PC-3 (cell line): Measurements from ENCODE around the gene VPS37B.

ENCODE experiments used
- EZH2 ChIP-seq: fragments of 300-600 bp; sonication (generic); IDR thresholded peaks from one replicate; pipeline ENCODE4 v1.6.1; 2017; ENCODE audit warnings: antibody characterized with exemption, mild to moderate bottlenecking, low read length; ENCODE audit not compliant: unreplicated experiment
- EZH2phosphoT487 ChIP-seq: fragments of 300-600 bp; sonication (generic); IDR thresholded peaks from 2 replicates; pipeline ENCODE4 v1.6.1; 2018; ENCODE audit warnings: mild to moderate bottlenecking, antibody characterized with exemption, low read length, borderline replicate concordance
- TF ChIP-seq, protein P1 (sequence below): fragments of 300-600 bp; sonication (generic); conservative IDR thresholded peaks from 2 replicates; pipeline ENCODE4 v1.5.1; 2017; ENCODE audit warnings: antibody characterized with exemption, low read depth, mild to moderate bottlenecking, low read length

DNA sequence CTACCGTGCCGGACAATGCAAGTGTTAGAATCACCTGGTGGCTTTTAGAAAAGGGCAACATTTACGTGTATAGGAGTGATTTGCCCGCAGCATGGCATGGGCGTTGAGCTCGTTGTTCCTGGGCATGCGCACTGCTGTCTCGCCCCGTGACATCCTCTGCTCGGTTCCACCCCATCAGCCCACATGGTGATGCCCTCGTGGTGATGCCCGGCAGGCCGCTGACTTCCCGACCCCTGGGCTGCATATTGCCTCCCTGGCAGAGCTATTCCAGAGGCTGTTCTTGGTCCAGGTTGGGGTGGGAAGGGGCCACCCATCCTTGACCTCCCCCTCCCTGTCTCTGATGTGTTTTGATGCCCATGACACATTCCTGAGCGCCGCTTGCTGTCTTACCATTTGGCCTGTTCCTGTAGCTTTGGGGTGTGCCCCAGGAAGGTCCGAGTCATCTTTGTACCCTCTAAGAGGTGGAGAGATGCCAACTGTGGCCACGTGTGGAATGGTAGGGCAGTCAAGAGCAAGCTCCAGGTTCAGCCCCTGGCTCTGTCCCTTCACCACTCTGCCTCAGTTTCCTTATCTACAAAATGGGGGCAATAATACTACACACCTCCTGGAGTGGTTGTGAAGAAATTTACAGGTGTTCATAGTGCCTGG, 55.9 kb downstream of the VPS37B start:
- no peak for TF ChIP-seq EZH2
- TF ChIP-seq, protein P1, sequence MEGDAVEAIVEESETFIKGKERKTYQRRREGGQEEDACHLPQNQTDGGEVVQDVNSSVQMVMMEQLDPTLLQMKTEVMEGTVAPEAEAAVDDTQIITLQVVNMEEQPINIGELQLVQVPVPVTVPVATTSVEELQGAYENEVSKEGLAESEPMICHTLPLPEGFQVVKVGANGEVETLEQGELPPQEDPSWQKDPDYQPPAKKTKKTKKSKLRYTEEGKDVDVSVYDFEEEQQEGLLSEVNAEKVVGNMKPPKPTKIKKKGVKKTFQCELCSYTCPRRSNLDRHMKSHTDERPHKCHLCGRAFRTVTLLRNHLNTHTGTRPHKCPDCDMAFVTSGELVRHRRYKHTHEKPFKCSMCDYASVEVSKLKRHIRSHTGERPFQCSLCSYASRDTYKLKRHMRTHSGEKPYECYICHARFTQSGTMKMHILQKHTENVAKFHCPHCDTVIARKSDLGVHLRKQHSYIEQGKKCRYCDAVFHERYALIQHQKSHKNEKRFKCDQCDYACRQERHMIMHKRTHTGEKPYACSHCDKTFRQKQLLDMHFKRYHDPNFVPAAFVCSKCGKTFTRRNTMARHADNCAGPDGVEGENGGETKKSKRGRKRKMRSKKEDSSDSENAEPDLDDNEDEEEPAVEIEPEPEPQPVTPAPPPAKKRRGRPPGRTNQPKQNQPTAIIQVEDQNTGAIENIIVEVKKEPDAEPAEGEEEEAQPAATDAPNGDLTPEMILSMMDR = no peak
- TF ChIP-seq EZH2phosphoT487 = no peak
